ENCODE data around the gene SRD5A1.

- TF ChIP-seq CTCF (IDR thresholded peaks at IDR 0.05; ENCODE audit: low read depth, low read length): no peak
- TF ChIP-seq POLR2A (IDR thresholded peaks at IDR 0.05; ENCODE audit: extremely low read depth, insufficient read length): no peak
- TF ChIP-seq MAX (IDR thresholded peaks at IDR 0.05; ENCODE audit: low read depth, low read length): no peak
- no peak for TF ChIP-seq MYC (IDR thresholded peaks at IDR 0.05; ENCODE audit: low read depth, low read length)
Observed at GRCh38 chr5:6705959-6706358, 72.7 kb downstream of the SRD5A1 start.
